ENCODE measurements around the gene NCAPG2. TPM values are rescaled to one million over a fixed set of nuclear protein-coding genes. Genes with fewer than 3 reads are reported as not detected.
A peak's percentile ranks its signal among the peaks of the same experiment; 100 is the strongest.

NCAPG2 gene
- total and polyA plus RNA-seq, 2 experiments from 2014 or later = 38.7 to 91.2 TPM

- H3K27ac Mint-ChIP-seq = peak overlapping the region; percentile 1
- H3K27me3 Mint-ChIP-seq (ENCODE audit: insufficient read depth, low read depth, poor library complexity) = peaks cover 7% of the 10 kb centered on the region
- H2AFZ ChIP-seq = no peak overlapping the region
- H3K4me1 Mint-ChIP-seq = peaks cover 40% of the 10 kb centered on the region
- peaks cover 5% of the 10 kb centered on the region; the same call in 1 of the 2 replicates for H3K9me2 ChIP-seq (ENCODE audit: insufficient read depth)
- no peak overlapping the region for H3K4me3 Mint-ChIP-seq
- no peaks in the 10 kb centered on the region for H3F3A ChIP-seq (replicated peaks; ENCODE audit: low read depth)
- peak overlapping the region; percentile 87 for H3K27ac ChIP-seq (ENCODE audit: low read depth)
- H3K4me1 ChIP-seq (ENCODE audit: insufficient read depth) = peaks cover 29% of the 10 kb centered on the region
- DNase-seq (ENCODE audit: low spot score) (no peak), ATAC-seq (no peak)
- TF ChIP-seq NANOG (IDR thresholded peaks at IDR 0.05; ENCODE audit: borderline replicate concordance) (no peak), POLR2AphosphoS5 (IDR thresholded peaks at IDR 0.05; ENCODE audit: low read depth) (no peak), ETS1 (IDR thresholded peaks at IDR 0.05) (no peak), ZNF331 (CRISPR knock-in tag; IDR thresholded peaks at IDR 0.05; ENCODE audit: low read depth) (no peak), ZNF114 (CRISPR knock-in tag; IDR thresholded peaks at IDR 0.05) (no peak), EZH2 (IDR thresholded peaks at IDR 0.05; ENCODE audit: low read depth, unreplicated experiment) (no peak), CTCF (conservative IDR thresholded peaks at IDR 0.05; ENCODE audit: low read depth in 2 of 2) (no peak), JUNB (IDR thresholded peaks at IDR 0.05; ENCODE audit: unreplicated experiment) (no peak), EZH2phosphoT487 (IDR thresholded peaks at IDR 0.05; ENCODE audit: unreplicated experiment) (no peak), ZNF462 (CRISPR knock-in tag; IDR thresholded peaks at IDR 0.05) (no peak), REST (IDR thresholded peaks at IDR 0.05; ENCODE audit: unreplicated experiment) (no peak), CREB1 (CRISPR knock-in tag; IDR thresholded peaks at IDR 0.05; ENCODE audit: low read depth) (no peak), STAT1 (IDR thresholded peaks at IDR 0.05; ENCODE audit: unreplicated experiment) (no peak)
- H3K27me3 ChIP-seq (ENCODE audit: insufficient read depth) = no peaks in the 10 kb centered on the region
- no peak overlapping the region for H3K4me3 ChIP-seq
- peaks cover 18% of the 10 kb centered on the region for H3K79me2 ChIP-seq (replicated peaks; ENCODE audit: insufficient read depth)
- H3K9me3 Mint-ChIP-seq = no peaks in the 10 kb centered on the region
- no peak overlapping the region for H3K4me2 ChIP-seq
- H4K20me1 ChIP-seq (replicated peaks; ENCODE audit: insufficient read depth) = no peaks in the 10 kb centered on the region
- H3K36me3 ChIP-seq (ENCODE audit: insufficient read depth) = peaks cover 5% of the 10 kb centered on the region; the same call in 1 of the 2 replicates
- H3K36me3 Mint-ChIP-seq (ENCODE audit: low read depth) = peaks cover 30% of the 10 kb centered on the region
Observed at GRCh38 chr7:158618745-158619140, 85.9 kb downstream of the NCAPG2 start.

All from GM23338 (cell line).